PC-3 (cell line): ENCODE measurements around the gene TSKS.

ENCODE experiments used
- CTCF ChIP-seq: fragments of 300-600 bp; sonication (generic); conservative IDR thresholded peaks from 2 replicates; pipeline ENCODE4 v1.5.1; 2017; ENCODE audit warnings: antibody characterized with exemption, low read depth, mild to moderate bottlenecking, low read length
- EZH2 ChIP-seq: fragments of 300-600 bp; sonication (generic); IDR thresholded peaks from one replicate; pipeline ENCODE4 v1.6.1; 2017; ENCODE audit warnings: antibody characterized with exemption, mild to moderate bottlenecking, low read length; ENCODE audit not compliant: unreplicated experiment
- EZH2phosphoT487 ChIP-seq: fragments of 300-600 bp; sonication (generic); IDR thresholded peaks from 2 replicates; pipeline ENCODE4 v1.6.1; 2018; ENCODE audit warnings: mild to moderate bottlenecking, antibody characterized with exemption, low read length, borderline replicate concordance

GRCh38 chr19:49705919-49706318 lies 57.2 kb downstream of the TSKS start:
- TF ChIP-seq CTCF, result no peak
- TF ChIP-seq EZH2, result no peak
- TF ChIP-seq EZH2phosphoT487, result no peak
